Activated naive CD4-positive, alpha-beta T cell treated with anti-CD3 and anti-CD28 coated beads for 36 hours (primary cell): ENCODE data around the gene LAD1. TPM values are rescaled to one million over a fixed set of nuclear protein-coding genes. Genes with fewer than 3 reads are reported as not detected.

ENCODE experiments used
- CTCF ChIA-PET: fragments of 350-600 bp; sonication (Branson Sonifier 250); formaldehyde crosslinking; loops from one replicate; lab custom pipeline; 2021; ENCODE audit warnings: antibody characterized with exemption; lab: Charles Lee
- DNase-seq: peaks from one replicate; pipeline ENCODE4 v3.0.0-alpha.2; 2020
- H3K27ac Mint-ChIP-seq: one replicate; pipeline ENCODE4 v1.8.0; 2021; ENCODE audit warnings: mild to moderate bottlenecking, mixed read lengths
- H3K27me3 Mint-ChIP-seq: one replicate; pipeline ENCODE4 v1.8.0; 2021; ENCODE audit warnings: low read depth, mixed read lengths
- H3K36me3 Mint-ChIP-seq: one replicate; pipeline ENCODE4 v1.8.0; 2021; ENCODE audit warnings: low read depth, mixed read lengths
- H3K4me1 Mint-ChIP-seq: one replicate; pipeline ENCODE4 v1.8.0; 2021; ENCODE audit warnings: low read depth, mixed read lengths
- H3K4me3 Mint-ChIP-seq: one replicate; pipeline ENCODE4 v1.8.0; 2021; ENCODE audit warnings: mild to moderate bottlenecking, moderate library complexity, mixed read lengths
- H3K9me3 Mint-ChIP-seq: one replicate; pipeline ENCODE4 v1.8.0; 2021; ENCODE audit warnings: mixed read lengths
- intact Hi-C: fragments of 100-400 bp; cut with micrococcal nuclease; formaldehyde crosslinking; loops from one replicate; pipeline ENCODE4 v1.15.1; 2023
- total RNA-seq, 2 experiments: library from RNA; stranded (reverse); gene quantifications; one replicate each; pipeline ENCODE4 v1.2.3, GENCODE V29; 2021

Gene LAD1
- total RNA-seq, 2 experiments from 2014 or later: not detected

DNA sequence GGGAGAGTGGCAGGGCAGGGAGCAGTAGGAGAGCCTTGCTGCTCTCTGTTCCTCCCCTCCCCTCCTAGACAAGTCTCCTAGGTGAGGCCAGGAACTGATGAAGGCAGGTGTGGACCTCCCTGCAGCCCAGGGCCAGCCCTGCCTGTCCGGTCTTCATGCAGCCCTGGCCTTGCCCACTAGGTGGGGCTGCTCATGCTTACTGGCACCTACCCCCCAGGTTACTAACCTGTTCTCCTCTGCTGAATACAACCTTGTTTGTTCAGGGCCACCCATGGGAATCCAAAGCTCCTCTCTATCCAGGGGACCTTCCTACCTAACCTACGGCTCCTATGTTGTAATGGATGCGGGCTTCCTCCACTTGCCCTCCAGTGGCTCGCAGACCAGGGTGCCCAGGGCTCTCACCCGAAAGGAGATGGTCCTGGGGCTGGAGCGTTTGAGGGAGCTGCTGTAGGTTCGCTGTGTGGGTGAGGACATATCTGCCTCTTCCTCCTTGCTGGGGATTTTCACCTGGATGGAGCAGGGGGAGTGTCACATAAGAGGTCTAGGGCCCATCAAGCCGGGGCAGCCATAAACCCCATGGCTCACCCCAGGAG, 13.7 kb downstream of the LAD1 start:
- CTCF ChIA-PET: interaction anchor here (1.2 to 2.3 kb wide), 4 partner anchors 9 to 103 kb away, joined by 3 to 12 read pairs (median 4); no protein-coding TSS in a partner anchor
- H3K9me3 Mint-ChIP-seq: no peaks in the 10 kb centered on the region
- no peaks in the 10 kb centered on the region for H3K4me1 Mint-ChIP-seq
- H3K27me3 Mint-ChIP-seq: peaks cover 7% of the 10 kb centered on the region
- H3K4me3 Mint-ChIP-seq: no peak overlapping the region
- peak; percentile 61 for DNase-seq
- intact Hi-C loops: loop anchor here (1.0 kb wide), 1 partner anchor 23 kb away; no protein-coding TSS in a partner anchor
- no peaks in the 10 kb centered on the region for H3K36me3 Mint-ChIP-seq
- no peak overlapping the region for H3K27ac Mint-ChIP-seq

DNA sequence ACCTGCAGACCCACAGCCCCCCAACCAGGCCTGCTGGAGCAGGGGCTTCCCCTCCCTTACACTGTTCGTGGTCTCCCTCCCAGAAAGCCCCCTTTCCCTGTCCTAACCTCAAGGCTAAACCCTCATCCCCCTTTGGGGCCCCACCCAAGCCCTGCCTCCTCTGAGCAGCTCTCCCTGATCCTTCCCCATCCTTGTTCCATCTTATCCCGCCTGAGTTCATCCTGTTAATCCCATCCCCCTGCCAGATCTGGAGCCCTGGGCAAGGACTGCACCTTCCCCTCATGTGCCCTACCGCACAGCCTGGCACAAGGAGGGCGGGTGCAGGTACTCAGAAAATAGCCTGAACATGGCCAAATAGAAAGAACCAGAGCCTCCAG, 14.7 kb downstream of the LAD1 start:
- Mint-ChIP-seq H3K27ac (no peak overlapping the region), H3K4me3 (no peak overlapping the region), H3K4me1 (no peaks in the 10 kb centered on the region), H3K9me3 (no peaks in the 10 kb centered on the region), H3K27me3 (peaks cover 7% of the 10 kb centered on the region), H3K36me3 (no peaks in the 10 kb centered on the region)
- CTCF ChIA-PET: interaction anchor here (2.3 kb wide), 1 partner anchor 9 kb away, joined by 12 read pairs; no protein-coding TSS in a partner anchor
- DNase-seq: no peak
- intact Hi-C loops: no loop called here

- Mint-ChIP-seq H3K4me1 (no peaks in the 10 kb centered on the region), H3K36me3 (no peaks in the 10 kb centered on the region), H3K4me3 (no peak overlapping the region), H3K9me3 (no peaks in the 10 kb centered on the region), H3K27me3 (peaks cover 7% of the 10 kb centered on the region), H3K27ac (no peak overlapping the region)
- CTCF ChIA-PET: interaction anchor here (0.8 to 1.3 kb wide), 3 partner anchors 22 to 52 kb away, joined by 3 to 5 read pairs (median 4); no protein-coding TSS in a partner anchor
- intact Hi-C loops: no loop called here
- DNase-seq: no peak
Measured at GRCh38 chr1:201383647-201384405, 15.3 kb downstream of the LAD1 start.

DNA sequence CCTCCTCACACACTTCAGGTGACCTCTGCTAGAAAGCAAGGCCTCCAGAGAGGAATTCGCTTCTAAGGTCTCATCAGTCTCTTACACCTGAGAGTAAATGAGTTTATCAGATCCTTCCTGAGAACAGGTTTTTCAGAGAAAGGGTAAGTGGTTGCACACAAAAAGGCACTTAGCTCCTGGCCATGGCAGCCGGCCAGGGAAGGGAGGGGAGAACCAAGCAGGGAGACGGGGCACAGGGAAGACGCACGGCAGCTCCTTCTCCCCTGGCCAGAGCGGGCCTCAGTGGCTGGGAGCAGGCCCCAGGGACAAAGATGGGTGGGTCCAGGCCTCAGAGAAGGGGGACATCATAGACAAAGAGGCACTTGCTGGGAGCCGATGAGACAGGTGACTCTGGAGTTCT, 18.0 kb downstream of the LAD1 start:
- CTCF ChIA-PET: interaction anchor here (1.0 kb wide), 3 partner anchors 8 to 102 kb away, joined by 3 to 6 read pairs (median 4); no protein-coding TSS in a partner anchor
- no peak for DNase-seq
- Mint-ChIP-seq H3K9me3 (no peaks in the 10 kb centered on the region), H3K27ac (no peak overlapping the region), H3K27me3 (peaks cover 3% of the 10 kb centered on the region), H3K4me1 (no peaks in the 10 kb centered on the region), H3K36me3 (no peaks in the 10 kb centered on the region), H3K4me3 (no peak overlapping the region)
- intact Hi-C loops: no loop called here

- H3K4me1 Mint-ChIP-seq: no peaks in the 10 kb centered on the region
- intact Hi-C loops: no loop called here
- CTCF ChIA-PET: interaction anchor here (1.0 kb wide), 1 partner anchor 10 kb away, joined by 6 read pairs; no protein-coding TSS in a partner anchor
Measured at GRCh38 chr1:201379733-201380242, 19.3 kb downstream of the LAD1 start.

GRCh38 chr1:201378804-201379203, 20.3 kb downstream of the LAD1 start:
- DNase-seq: no peak
- intact Hi-C loops: no loop called here
- H3K36me3 Mint-ChIP-seq: no peaks in the 10 kb centered on the region
- no peaks in the 10 kb centered on the region for H3K9me3 Mint-ChIP-seq
- peaks cover 2% of the 10 kb centered on the region for H3K27me3 Mint-ChIP-seq
- CTCF ChIA-PET: interaction anchor here (0.8 kb wide), 1 partner anchor 10 kb away, joined by 3 read pairs; no protein-coding TSS in a partner anchor
- H3K4me3 Mint-ChIP-seq: no peak overlapping the region
- no peak overlapping the region for H3K27ac Mint-ChIP-seq
- H3K4me1 Mint-ChIP-seq: no peaks in the 10 kb centered on the region

More at GRCh38 chr1:201379733-201380242, 19.3 kb downstream of the LAD1 start:
- H3K4me3 Mint-ChIP-seq: no peak overlapping the region
- H3K36me3 Mint-ChIP-seq: no peaks in the 10 kb centered on the region
- no peak overlapping the region for H3K27ac Mint-ChIP-seq
- no peaks in the 10 kb centered on the region for H3K9me3 Mint-ChIP-seq
- H3K27me3 Mint-ChIP-seq: peaks cover 6% of the 10 kb centered on the region
- DNase-seq: no peak

- no peak within 1 kb of the TSS for H3K4me3 Mint-ChIP-seq
- intact Hi-C loops: no loop called here
- CTCF ChIA-PET: interaction anchor here (0.7 kb wide), 1 partner anchor 16 kb away, joined by 3 read pairs; no protein-coding TSS in a partner anchor
- H3K27ac Mint-ChIP-seq: no peak within 1 kb of the TSS
- H3K27me3 Mint-ChIP-seq: peaks cover 2% of the 10 kb centered on the region
- no peak for DNase-seq
- H3K9me3 Mint-ChIP-seq: no peaks in the 10 kb centered on the region
- H3K36me3 Mint-ChIP-seq: no peaks in the 10 kb centered on the region
- H3K4me1 Mint-ChIP-seq: no peaks in the 10 kb centered on the region
Measured at GRCh38 chr1:201377611-201378092, 21.5 kb downstream of the LAD1 start, which contains the start of gene TNNT2. TSS of gene TNNT2 (minus strand) at chr1:201377680. CDS start at chr1:201373254, 4,426 bp downstream.

GRCh38 chr1:201376464-201377374, 22.4 kb downstream of the LAD1 start:
- Mint-ChIP-seq H3K27ac (no peak overlapping the region), H3K4me1 (no peaks in the 10 kb centered on the region), H3K9me3 (no peaks in the 10 kb centered on the region), H3K4me3 (no peak overlapping the region), H3K27me3 (peaks cover 5% of the 10 kb centered on the region), H3K36me3 (no peaks in the 10 kb centered on the region)
- intact Hi-C loops: no loop called here
- peak; percentile 34 for DNase-seq
- CTCF ChIA-PET: interaction anchor here (0.6 to 2.9 kb wide), 5 partner anchors 9 to 1330 kb away, joined by 3 to 12 read pairs (median 3); no protein-coding TSS in a partner anchor

- intact Hi-C loops: no loop called here
- DNase-seq: no peak
- Mint-ChIP-seq H3K4me3 (no peak overlapping the region), H3K36me3 (no peaks in the 10 kb centered on the region), H3K27me3 (peaks cover 5% of the 10 kb centered on the region), H3K4me1 (no peaks in the 10 kb centered on the region), H3K27ac (no peak overlapping the region), H3K9me3 (no peaks in the 10 kb centered on the region)
- CTCF ChIA-PET: interaction anchor here (1.1 to 2.9 kb wide), 2 partner anchors 9 to 16 kb away, joined by 4 to 12 read pairs; no protein-coding TSS in a partner anchor
Measured at GRCh38 chr1:201376107-201376463, 23.0 kb downstream of the LAD1 start.

- no peak for DNase-seq
- no peak overlapping the region for H3K4me3 Mint-ChIP-seq
- intact Hi-C loops: no loop called here
- no peak overlapping the region for H3K27ac Mint-ChIP-seq
- no peaks in the 10 kb centered on the region for H3K9me3 Mint-ChIP-seq
- no peaks in the 10 kb centered on the region for H3K4me1 Mint-ChIP-seq
- CTCF ChIA-PET: interaction anchor here (0.8 to 2.9 kb wide), 2 partner anchors 10 to 34 kb away, joined by 3 to 12 read pairs; no protein-coding TSS in a partner anchor
- no peaks in the 10 kb centered on the region for H3K36me3 Mint-ChIP-seq
- H3K27me3 Mint-ChIP-seq: peaks cover 5% of the 10 kb centered on the region
Measured at GRCh38 chr1:201375169-201375568, 24.0 kb downstream of the LAD1 start.

DNA sequence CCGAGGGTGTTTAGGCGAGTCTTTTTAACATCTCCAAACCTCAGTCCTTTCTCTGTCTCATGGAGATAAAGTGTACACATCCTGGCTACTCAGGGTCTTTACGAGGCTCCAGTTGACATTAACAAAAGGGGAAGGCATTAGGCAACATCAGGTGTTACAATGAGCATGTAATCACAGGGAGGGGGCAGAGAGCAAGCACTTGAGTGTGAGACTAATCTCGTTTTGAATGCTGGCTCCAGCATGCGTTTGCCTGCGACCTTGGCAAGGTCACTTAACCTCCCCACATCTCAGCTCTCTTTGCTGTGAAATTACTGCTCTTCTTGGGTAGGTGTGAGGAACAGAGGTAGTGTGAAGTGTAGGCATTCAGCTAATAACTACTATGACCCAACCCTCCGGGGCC, 24.8 kb downstream of the LAD1 start:
- intact Hi-C loops: no loop called here
- no peak overlapping the region for H3K27ac Mint-ChIP-seq
- peaks cover 5% of the 10 kb centered on the region for H3K27me3 Mint-ChIP-seq
- no peaks in the 10 kb centered on the region for H3K36me3 Mint-ChIP-seq
- no peak overlapping the region for H3K4me3 Mint-ChIP-seq
- no peaks in the 10 kb centered on the region for H3K4me1 Mint-ChIP-seq
- no peak for DNase-seq
- CTCF ChIA-PET: interaction anchor here (2.9 kb wide), 1 partner anchor 11 kb away, joined by 12 read pairs; no protein-coding TSS in a partner anchor
- no peaks in the 10 kb centered on the region for H3K9me3 Mint-ChIP-seq
